Esophagus squamous epithelium (tissue), 4 donors: ENCODE measurements around the gene MYO9B.

Experiments
- CTCF ChIP-seq, 6 experiments: fragments of 450-650 bp in 4 of 6; fragments of 200-600 bp in 2 of 6; sonication (generic) in 2 of 6; IDR thresholded peaks; one replicate each; pipeline ENCODE4 v1.5.1; 2016 to 2019; ENCODE audit warnings: antibody characterized with exemption in 6 of 6, mild to moderate bottlenecking in 4 of 6, moderate library complexity in 4 of 6
- POLR2A ChIP-seq, 4 donors: fragments of 450-650 bp; IDR thresholded peaks; one replicate each; pipeline ENCODE4 v1.6.1; 2017; ENCODE audit warnings: antibody characterized with exemption in 4 of 4, mild to moderate bottlenecking in 4 of 4, moderate library complexity in 3 of 4

- TF ChIP-seq CTCF (IDR thresholded peaks at IDR 0.05) (peak in 5 of 6 experiments; percentile 10 to 27 (median 13)), POLR2A (IDR thresholded peaks at IDR 0.05) (no peak)
Measured at GRCh38 chr19:17135001-17135853, 59.6 kb downstream of the MYO9B start.
